Measurements from ENCODE around the gene SCAND1.
"Not testable (repeated sequence)": the region's sequence is repeated elsewhere in the genome, so short reads cannot be mapped to it uniquely, and the experiment has no call there.

The SCAND1 gene

GRCh38 chr20:35956616-35957015, 2.3 kb upstream of the SCAND1 start:
- H3K9ac ChIP-seq (ENCODE audit: insufficient read length, low read depth): no peak overlapping the region
- TF ChIP-seq SUZ12 (IDR thresholded peaks at IDR 0.05; ENCODE audit: extremely low read depth, insufficient read depth, insufficient read length): no peak
- TF ChIP-seq YY1 (IDR thresholded peaks at IDR 0.05; ENCODE audit: insufficient read depth, insufficient read length): no peak
- TF ChIP-seq ZNF274 (IDR thresholded peaks at IDR 0.05; ENCODE audit: low read depth, low read length): no peak
- H3K27me3 ChIP-seq (ENCODE audit: insufficient read depth, insufficient read length): no peaks in the 10 kb centered on the region
- no peak overlapping the region for H3K4me3 ChIP-seq (ENCODE audit: insufficient read length, low read depth)
- no peaks in the 10 kb centered on the region for H3K4me1 ChIP-seq (ENCODE audit: insufficient read depth, insufficient read length)
- no peak for DNase-seq (ENCODE audit: low read depth, low spot score)
- peaks cover 10% of the 10 kb centered on the region for H3K36me3 ChIP-seq (ENCODE audit: insufficient read depth, insufficient read length, low read length)
- no peaks in the 10 kb centered on the region for H3K9me3 ChIP-seq (ENCODE audit: insufficient read depth, low read length)

GRCh38 chr20:35954907-35955251, 577 bp upstream of the SCAND1 start:
- peak overlapping the region; percentile 91 for H3K9ac ChIP-seq (ENCODE audit: insufficient read length, low read depth)
- no peak for DNase-seq (ENCODE audit: low read depth, low spot score)
- H3K4me1 ChIP-seq (ENCODE audit: insufficient read depth, insufficient read length): no peaks in the 10 kb centered on the region
- H3K36me3 ChIP-seq (ENCODE audit: insufficient read depth, insufficient read length, low read length): peaks cover 10% of the 10 kb centered on the region
- no peaks in the 10 kb centered on the region for H3K9me3 ChIP-seq (ENCODE audit: insufficient read depth, low read length)
- TF ChIP-seq SUZ12 (IDR thresholded peaks at IDR 0.05; ENCODE audit: extremely low read depth, insufficient read depth, insufficient read length) (no peak), YY1 (IDR thresholded peaks at IDR 0.05; ENCODE audit: insufficient read depth, insufficient read length) (no peak), ZNF274 (IDR thresholded peaks at IDR 0.05; ENCODE audit: low read depth, low read length) (no peak)
- H3K4me3 ChIP-seq (ENCODE audit: insufficient read length, low read depth): peak overlapping the region; percentile 100
- no peaks in the 10 kb centered on the region for H3K27me3 ChIP-seq (ENCODE audit: insufficient read depth, insufficient read length)

- DNase-seq (ENCODE audit: low read depth, low spot score): no peak
Observed at GRCh38 chr20:35953387-35954199, 709 bp downstream of the SCAND1 start.

GRCh38 chr20:35952480-35953386, 1.6 kb downstream of the SCAND1 start:
- DNase-seq (ENCODE audit: low read depth, low spot score): no peak
- H3K4me1 ChIP-seq (ENCODE audit: insufficient read depth, insufficient read length): no peaks in the 10 kb centered on the region
- no peaks in the 10 kb centered on the region for H3K9me3 ChIP-seq (ENCODE audit: insufficient read depth, low read length)
- peak overlapping the region; percentile 100 for H3K4me3 ChIP-seq (ENCODE audit: insufficient read length, low read depth)
- H3K36me3 ChIP-seq (ENCODE audit: insufficient read depth, insufficient read length, low read length): peaks cover 15% of the 10 kb centered on the region
- no peaks in the 10 kb centered on the region for H3K27me3 ChIP-seq (ENCODE audit: insufficient read depth, insufficient read length)
- peak overlapping the region; percentile 100 for H3K9ac ChIP-seq (ENCODE audit: insufficient read length, low read depth)
- no peak for TF ChIP-seq SUZ12 (IDR thresholded peaks at IDR 0.05; ENCODE audit: extremely low read depth, insufficient read depth, insufficient read length)
- TF ChIP-seq YY1 (IDR thresholded peaks at IDR 0.05; ENCODE audit: insufficient read depth, insufficient read length): no peak

More at GRCh38 chr20:35953387-35954199, 709 bp downstream of the SCAND1 start:
- H3K9ac ChIP-seq (ENCODE audit: insufficient read length, low read depth): peak overlapping the region; percentile 100
- H3K27me3 ChIP-seq (ENCODE audit: insufficient read depth, insufficient read length): no peaks in the 10 kb centered on the region
- H3K4me3 ChIP-seq (ENCODE audit: insufficient read length, low read depth): peak overlapping the region; percentile 100
- peaks cover 10% of the 10 kb centered on the region for H3K36me3 ChIP-seq (ENCODE audit: insufficient read depth, insufficient read length, low read length)
- no peaks in the 10 kb centered on the region for H3K4me1 ChIP-seq (ENCODE audit: insufficient read depth, insufficient read length)
- no peaks in the 10 kb centered on the region for H3K9me3 ChIP-seq (ENCODE audit: insufficient read depth, low read length)
- TF ChIP-seq YY1 (IDR thresholded peaks at IDR 0.05; ENCODE audit: insufficient read depth, insufficient read length): no peak
- no peak for TF ChIP-seq SUZ12 (IDR thresholded peaks at IDR 0.05; ENCODE audit: extremely low read depth, insufficient read depth, insufficient read length)
- TF ChIP-seq ZNF274 (IDR thresholded peaks at IDR 0.05; ENCODE audit: low read depth, low read length): no peak

- not testable (repeated sequence) for H3K27me3 ChIP-seq (ENCODE audit: insufficient read depth, insufficient read length); H3K4me3 ChIP-seq (ENCODE audit: insufficient read length, low read depth); H3K9me3 ChIP-seq (ENCODE audit: insufficient read depth, low read length); DNase-seq (ENCODE audit: low read depth, low spot score); H3K9ac ChIP-seq (ENCODE audit: insufficient read length, low read depth); H3K4me1 ChIP-seq (ENCODE audit: insufficient read depth, insufficient read length)
- peaks cover 22% of the 10 kb centered on the region for H3K36me3 ChIP-seq (ENCODE audit: insufficient read depth, insufficient read length, low read length)
Observed at GRCh38 chr20:35952080-35952479, 2.2 kb downstream of the SCAND1 start.

- no peak overlapping the region for H3K9ac ChIP-seq (ENCODE audit: insufficient read length, low read depth)
- TF ChIP-seq ZNF274 (IDR thresholded peaks at IDR 0.05; ENCODE audit: low read depth, low read length) (no peak), SUZ12 (IDR thresholded peaks at IDR 0.05; ENCODE audit: extremely low read depth, insufficient read depth, insufficient read length) (no peak), YY1 (IDR thresholded peaks at IDR 0.05; ENCODE audit: insufficient read depth, insufficient read length) (no peak)
- H3K36me3 ChIP-seq (ENCODE audit: insufficient read depth, insufficient read length, low read length): peaks cover 30% of the 10 kb centered on the region
- no peak overlapping the region for H3K4me3 ChIP-seq (ENCODE audit: insufficient read length, low read depth)
- DNase-seq (ENCODE audit: low read depth, low spot score): no peak
- peaks cover 2% of the 10 kb centered on the region for H3K4me1 ChIP-seq (ENCODE audit: insufficient read depth, insufficient read length)
- H3K9me3 ChIP-seq (ENCODE audit: insufficient read depth, low read length): no peaks in the 10 kb centered on the region
- H3K27me3 ChIP-seq (ENCODE audit: insufficient read depth, insufficient read length): no peaks in the 10 kb centered on the region
Observed at GRCh38 chr20:35950093-35950492, 4.2 kb downstream of the SCAND1 start.

- no peaks in the 10 kb centered on the region for H3K27me3 ChIP-seq (ENCODE audit: insufficient read depth, insufficient read length)
- H3K9ac ChIP-seq (ENCODE audit: insufficient read length, low read depth): no peak overlapping the region
- TF ChIP-seq ZNF274 (IDR thresholded peaks at IDR 0.05; ENCODE audit: low read depth, low read length) (no peak), YY1 (IDR thresholded peaks at IDR 0.05; ENCODE audit: insufficient read depth, insufficient read length) (no peak), SUZ12 (IDR thresholded peaks at IDR 0.05; ENCODE audit: extremely low read depth, insufficient read depth, insufficient read length) (no peak)
- H3K4me1 ChIP-seq (ENCODE audit: insufficient read depth, insufficient read length): peaks cover 2% of the 10 kb centered on the region
- no peak overlapping the region for H3K4me3 ChIP-seq (ENCODE audit: insufficient read length, low read depth)
- peaks cover 37% of the 10 kb centered on the region for H3K36me3 ChIP-seq (ENCODE audit: insufficient read depth, insufficient read length, low read length)
- no peaks in the 10 kb centered on the region for H3K9me3 ChIP-seq (ENCODE audit: insufficient read depth, low read length)
- no peak for DNase-seq (ENCODE audit: low read depth, low spot score)
Observed at GRCh38 chr20:35947907-35948306, 6.4 kb downstream of the SCAND1 start.
